ENCODE measurements around the gene POLE3. TPM values are rescaled to one million over a fixed set of nuclear protein-coding genes. Genes with fewer than 3 reads are reported as not detected.

The POLE3 gene
- total and polyA plus RNA-seq, 3 donors from 2014 or later = 76.8 to 93.3 (median 87.3) TPM

GRCh38 chr9:113360242-113360842 is 50.1 kb downstream of the POLE3 start:
- no peak overlapping the region for H3K27ac ChIP-seq
- no peaks in the 10 kb centered on the region for H3K36me3 ChIP-seq (ENCODE audit: low read depth, missing control alignments)
- WGBS, 2 donors = 86 to 92% methylated on average over 12 to 15 of the region's 15 CpGs
- H3K4me3 ChIP-seq = no peak overlapping the region
- TF ChIP-seq POLR2A (IDR thresholded peaks at IDR 0.05) (no peak), CTCF (IDR thresholded peaks at IDR 0.05) (no peak)
- H3K9me3 ChIP-seq = no peaks in the 10 kb centered on the region
- no peaks in the 10 kb centered on the region for H3K27me3 ChIP-seq
- no peaks in the 10 kb centered on the region for H3K4me1 ChIP-seq
- no peak for DNase-seq
- intact Hi-C loops (cut with DNase I; ENCODE audit: low total_unique reads) = no loop called here

GRCh38 chr9:113359385-113359784 is 51.1 kb downstream of the POLE3 start:
- Histone ChIP-seq H3K4me1 (no peaks in the 10 kb centered on the region), H3K27me3 (no peaks in the 10 kb centered on the region), H3K27ac (no peak overlapping the region), H3K9me3 (no peaks in the 10 kb centered on the region), H3K4me3 (no peak overlapping the region), H3K36me3 (ENCODE audit: low read depth, missing control alignments) (no peaks in the 10 kb centered on the region)
- 80 to 93% methylated on average over 1 of the region's 1 CpG for WGBS, 2 donors
- intact Hi-C loops (cut with DNase I; ENCODE audit: low total_unique reads) = no loop called here
- TF ChIP-seq CTCF (IDR thresholded peaks at IDR 0.05) (no peak), POLR2A (IDR thresholded peaks at IDR 0.05) (no peak)
- DNase-seq = no peak

Other genes starting within 250 kb of the POLE3 start
- 10 to 100 TPM; 23.1 to 23.5 TPM for gene FKBP15, start 189.4 kb downstream of the POLE3 start, total RNA-seq
- 14.7 TPM for gene FKBP15, start 189.4 kb downstream of the POLE3 start, polyA plus RNA-seq (ENCODE audit: insufficient read depth, low read depth, low replicate concordance)
- 10 to 100 TPM; 12.3 to 21.9 TPM for gene SLC31A1, start 189.1 kb downstream of the POLE3 start, total RNA-seq
- gene SLC31A1, start 189.1 kb downstream of the POLE3 start, polyA plus RNA-seq (ENCODE audit: insufficient read depth, low read depth, low replicate concordance) = 15.3 TPM
- 10 to 100 TPM; 17.9 to 19.8 TPM for gene CDC26, start 135.1 kb downstream of the POLE3 start, total RNA-seq
- 27.5 TPM for gene CDC26, start 135.1 kb downstream of the POLE3 start, polyA plus RNA-seq (ENCODE audit: insufficient read depth, low read depth, low replicate concordance)
- 10 to 100 TPM; 29.9 to 30.3 TPM for gene PRPF4, start 135.0 kb downstream of the POLE3 start, total RNA-seq
- gene PRPF4, start 135.0 kb downstream of the POLE3 start, polyA plus RNA-seq (ENCODE audit: insufficient read depth, low read depth, low replicate concordance) = 27.3 TPM
- 1 to 10 TPM; 1.7 to 1.9 TPM for gene RNF183, start 107.3 kb downstream of the POLE3 start, total RNA-seq
- gene RNF183, start 107.3 kb downstream of the POLE3 start, polyA plus RNA-seq (ENCODE audit: insufficient read depth, low read depth, low replicate concordance) = 7.5 TPM
- gene WDR31, start 70.4 kb downstream of the POLE3 start, total RNA-seq = 10 to 100 TPM in 1 of 2 donors, 1 to 10 TPM in 1; 6.8 to 10.2 TPM
- gene WDR31, start 70.4 kb downstream of the POLE3 start, polyA plus RNA-seq (ENCODE audit: insufficient read depth, low read depth, low replicate concordance) = 18.2 TPM
- 10 to 100 TPM in 1 of 2 donors, 1 to 10 TPM in 1; 8.8 to 14.2 TPM for gene BSPRY, start 61.1 kb downstream of the POLE3 start, total RNA-seq
- gene BSPRY, start 61.1 kb downstream of the POLE3 start, polyA plus RNA-seq (ENCODE audit: insufficient read depth, low read depth, low replicate concordance) = 4.5 TPM
- gene HDHD3, start 33.7 kb downstream of the POLE3 start, total RNA-seq = 10 to 100 TPM; 22.9 to 32.9 TPM
- gene HDHD3, start 33.7 kb downstream of the POLE3 start, polyA plus RNA-seq (ENCODE audit: insufficient read depth, low read depth, low replicate concordance) = 13.8 TPM
- gene ALAD, start 9.4 kb downstream of the POLE3 start, total RNA-seq = 10 to 100 TPM; 52.8 to 58.6 TPM
- 44.8 TPM for gene ALAD, start 9.4 kb downstream of the POLE3 start, polyA plus RNA-seq (ENCODE audit: insufficient read depth, low read depth, low replicate concordance)
- 10 to 100 TPM; 41.7 to 71.3 TPM for gene C9orf43, start 72 bp upstream of the POLE3 start, total RNA-seq
- gene C9orf43, start 72 bp upstream of the POLE3 start, polyA plus RNA-seq (ENCODE audit: insufficient read depth, low read depth, low replicate concordance) = 109 TPM
- gene RGS3, start 53.1 kb upstream of the POLE3 start, total RNA-seq = 100 to 1,000 TPM; 119 to 125 TPM
- gene RGS3, start 53.1 kb upstream of the POLE3 start, polyA plus RNA-seq (ENCODE audit: insufficient read depth, low read depth, low replicate concordance) = 84.8 TPM

Data from testis (tissue), 3 donors.